OCI-LY3 (cell line): ENCODE results near the gene STX18.

Experiments
- CTCF ChIP-seq: fragments of 200-600, 300-600 bp; sonication (generic); IDR thresholded peaks from 2 replicates; pipeline ENCODE4 v1.5.1; 2014; ENCODE audit warnings: antibody characterized with exemption, low read length, low read depth
- EZH2phosphoT487 ChIP-seq: fragments of 200-600 bp; shearing (Covaris generic); IDR thresholded peaks from 2 replicates; pipeline ENCODE4 v1.6.1; 2018; ENCODE audit warnings: antibody characterized with exemption, mixed run types, low read depth

- TF ChIP-seq CTCF (no peak), EZH2phosphoT487 (no peak)
These were observed 18.8 kb upstream of the STX18 start for GRCh38 chr4:4560642-4561041.
